ENCODE measurements around the gene OMD.
"Not testable (repeated sequence)": the region's sequence is repeated elsewhere in the genome, so short reads cannot be mapped to it uniquely, and the experiment has no call there.

OMD gene

GRCh38 chr9:92422611-92423338 is 1.5 kb downstream of the OMD start:
- Histone ChIP-seq H3K79me2 (ENCODE audit: insufficient read depth, low read depth) (no peaks in the 10 kb centered on the region), H3K36me3 (ENCODE audit: insufficient read depth) (no peaks in the 10 kb centered on the region), H2AFZ (ENCODE audit: low read depth) (no peak overlapping the region), H3K4me2 (no peak overlapping the region), H3K27me3 (ENCODE audit: insufficient read depth, low read depth) (no peaks in the 10 kb centered on the region), H3K4me1 (ENCODE audit: low read depth, poor library complexity, severe bottlenecking) (peaks cover 11% of the 10 kb centered on the region), H3K9ac (no peak overlapping the region), H4K20me1 (ENCODE audit: insufficient read depth) (no peaks in the 10 kb centered on the region), H3K27ac (no peak overlapping the region), H3K4me3 (IDR thresholded peaks at IDR 0.05; ENCODE audit: insufficient read depth, low read depth, low read length) (no peak overlapping the region)
- no peak for TF ChIP-seq CTCF (conservative IDR thresholded peaks at IDR 0.05; ENCODE audit: low read depth, low read length)

- no peak for TF ChIP-seq CTCF (conservative IDR thresholded peaks at IDR 0.05; ENCODE audit: low read depth, low read length)
- no peak overlapping the region for H3K4me2 ChIP-seq
Measured at GRCh38 chr9:92414566-92414965, 9.7 kb downstream of the OMD start.

GRCh38 chr9:92411157-92411556 is 13.1 kb downstream of the OMD start:
- not testable (repeated sequence) for H3K4me1 ChIP-seq (ENCODE audit: low read depth, poor library complexity, severe bottlenecking); H2AFZ ChIP-seq (ENCODE audit: low read depth); H3K27ac ChIP-seq; H3K4me3 ChIP-seq (IDR thresholded peaks at IDR 0.05; ENCODE audit: insufficient read depth, low read depth, low read length); H3K4me2 ChIP-seq; H4K20me1 ChIP-seq (ENCODE audit: insufficient read depth); H3K9ac ChIP-seq; H3K79me2 ChIP-seq (ENCODE audit: insufficient read depth, low read depth); H3K27me3 ChIP-seq (ENCODE audit: insufficient read depth, low read depth); H3K36me3 ChIP-seq (ENCODE audit: insufficient read depth)

More at GRCh38 chr9:92414566-92414965, 9.7 kb downstream of the OMD start:
- no peaks in the 10 kb centered on the region for H4K20me1 ChIP-seq (ENCODE audit: insufficient read depth)
- H3K9ac ChIP-seq, result no peak overlapping the region
- no peak overlapping the region for H2AFZ ChIP-seq (ENCODE audit: low read depth)
- no peaks in the 10 kb centered on the region for H3K4me1 ChIP-seq (ENCODE audit: low read depth, poor library complexity, severe bottlenecking)
- H3K27me3 ChIP-seq (ENCODE audit: insufficient read depth, low read depth), result no peaks in the 10 kb centered on the region
- H3K4me3 ChIP-seq (IDR thresholded peaks at IDR 0.05; ENCODE audit: insufficient read depth, low read depth, low read length), result no peak overlapping the region
- no peaks in the 10 kb centered on the region for H3K36me3 ChIP-seq (ENCODE audit: insufficient read depth)
- no peak overlapping the region for H3K27ac ChIP-seq
- H3K79me2 ChIP-seq (ENCODE audit: insufficient read depth, low read depth), result no peaks in the 10 kb centered on the region; the same call in 1 of the 2 replicates

- H3K79me2 ChIP-seq (ENCODE audit: insufficient read depth, low read depth), result no peaks in the 10 kb centered on the region; the same call in 1 of the 2 replicates
- no peak for TF ChIP-seq CTCF (conservative IDR thresholded peaks at IDR 0.05; ENCODE audit: low read depth, low read length)
- H3K27me3 ChIP-seq (ENCODE audit: insufficient read depth, low read depth), result no peaks in the 10 kb centered on the region
- H2AFZ ChIP-seq (ENCODE audit: low read depth), result no peak overlapping the region
- no peak overlapping the region for H3K9ac ChIP-seq
- no peaks in the 10 kb centered on the region for H3K4me1 ChIP-seq (ENCODE audit: low read depth, poor library complexity, severe bottlenecking)
- H3K27ac ChIP-seq, result no peak overlapping the region
- no peak overlapping the region for H3K4me3 ChIP-seq (IDR thresholded peaks at IDR 0.05; ENCODE audit: insufficient read depth, low read depth, low read length)
- H3K36me3 ChIP-seq (ENCODE audit: insufficient read depth), result no peaks in the 10 kb centered on the region
- no peaks in the 10 kb centered on the region for H4K20me1 ChIP-seq (ENCODE audit: insufficient read depth)
- no peak overlapping the region for H3K4me2 ChIP-seq
Measured at GRCh38 chr9:92408747-92409478, 15.4 kb downstream of the OMD start.

GRCh38 chr9:92407818-92408217 is 16.5 kb downstream of the OMD start:
- H3K4me1 ChIP-seq (ENCODE audit: low read depth, poor library complexity, severe bottlenecking), result no peaks in the 10 kb centered on the region
- no peak overlapping the region for H3K4me3 ChIP-seq (IDR thresholded peaks at IDR 0.05; ENCODE audit: insufficient read depth, low read depth, low read length)
- no peak overlapping the region for H3K9ac ChIP-seq
- no peak overlapping the region for H3K27ac ChIP-seq
- no peak for TF ChIP-seq CTCF (conservative IDR thresholded peaks at IDR 0.05; ENCODE audit: low read depth, low read length)
- H2AFZ ChIP-seq (ENCODE audit: low read depth), result no peak overlapping the region
- no peak overlapping the region for H3K4me2 ChIP-seq
- H4K20me1 ChIP-seq (ENCODE audit: insufficient read depth), result no peaks in the 10 kb centered on the region
- H3K79me2 ChIP-seq (ENCODE audit: insufficient read depth, low read depth), result no peaks in the 10 kb centered on the region; the same call in 1 of the 2 replicates
- no peaks in the 10 kb centered on the region for H3K27me3 ChIP-seq (ENCODE audit: insufficient read depth, low read depth)
- H3K36me3 ChIP-seq (ENCODE audit: insufficient read depth), result no peaks in the 10 kb centered on the region

Data from KMS-11 (cell line).